ENCODE results near the gene KLHL12.
A peak's percentile ranks its signal among the peaks of the same experiment; 100 is the strongest.
"Not testable (repeated sequence)": the region's sequence is repeated elsewhere in the genome, so short reads cannot be mapped to it uniquely, and the experiment has no call there.

The KLHL12 gene

GRCh38 chr1:202945483-202945882, 18.4 kb upstream of the KLHL12 start:
- FAIRE-seq = no peak

GRCh38 chr1:202944438-202944921, 17.4 kb upstream of the KLHL12 start:
- FAIRE-seq = no peak

DNA sequence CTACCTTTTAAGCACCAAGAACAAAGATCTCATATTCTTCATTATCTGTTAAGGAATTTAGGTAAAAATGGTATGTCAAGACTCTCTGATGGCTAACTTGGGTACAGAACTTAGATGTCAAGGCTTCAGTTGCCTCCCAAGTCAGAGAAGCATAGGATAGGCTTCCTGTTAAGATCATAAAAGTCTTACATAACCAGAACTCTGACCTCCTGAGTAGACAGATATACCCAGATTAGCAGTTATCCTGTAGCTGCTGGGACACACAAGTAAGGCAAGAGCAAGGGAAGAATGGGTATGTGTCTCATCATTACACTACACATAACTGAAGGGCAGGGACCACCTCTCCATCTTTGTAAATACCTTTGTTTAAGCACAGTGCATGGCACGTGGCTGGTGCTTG, 15.4 kb upstream of the KLHL12 start:
- FAIRE-seq = no peak

GRCh38 chr1:202941372-202941771, 14.3 kb upstream of the KLHL12 start:
- FAIRE-seq = no peak

DNA sequence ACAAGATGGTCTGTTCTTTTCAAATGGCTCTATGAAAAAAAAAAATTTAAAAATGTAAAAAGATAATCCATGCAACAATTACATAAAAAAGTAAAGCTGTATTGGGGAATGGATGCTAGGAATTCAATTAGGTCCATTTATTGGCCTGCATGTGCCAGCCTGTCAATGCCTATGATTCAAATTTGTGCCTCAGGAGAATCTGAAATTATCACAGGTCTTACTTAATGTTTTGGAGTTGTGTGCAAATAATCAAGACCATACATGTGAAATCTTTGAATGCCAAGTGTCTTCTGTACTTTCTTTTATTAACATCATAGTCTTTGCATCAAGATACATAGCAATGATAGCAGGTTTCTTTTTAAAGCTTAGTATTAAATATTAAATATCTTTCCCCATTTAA, 13.5 kb upstream of the KLHL12 start:
- FAIRE-seq = no peak

DNA sequence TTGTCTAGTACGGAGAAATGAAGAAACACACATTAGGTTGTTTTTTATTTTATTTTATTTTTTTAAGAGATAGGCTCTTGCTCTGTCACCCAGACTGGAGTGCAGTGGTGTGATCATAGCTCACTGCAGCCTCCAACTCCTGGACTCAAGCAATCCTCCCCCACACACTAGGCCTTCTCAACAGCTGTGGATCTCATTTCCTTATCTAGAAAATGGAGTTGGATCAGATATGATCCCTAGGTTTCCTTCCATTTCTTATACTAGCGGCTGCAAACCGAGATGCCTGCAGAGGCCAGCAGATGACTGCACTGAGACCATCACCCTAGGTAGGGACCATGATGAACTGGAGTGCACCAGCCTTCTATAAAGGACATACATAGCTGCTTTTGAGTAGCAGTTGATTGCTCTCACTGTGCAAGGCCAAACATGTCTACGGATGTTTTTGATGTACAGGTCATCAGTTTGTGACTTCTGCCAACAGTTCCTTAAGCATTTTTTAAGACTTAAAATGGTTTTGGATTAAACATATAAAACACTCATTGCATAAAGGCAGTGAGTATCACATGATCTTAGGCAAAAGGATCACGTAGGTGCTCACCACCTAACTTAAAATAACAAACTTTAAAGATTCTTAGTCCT, 11.4 kb upstream of the KLHL12 start:
- no peak for FAIRE-seq

DNA sequence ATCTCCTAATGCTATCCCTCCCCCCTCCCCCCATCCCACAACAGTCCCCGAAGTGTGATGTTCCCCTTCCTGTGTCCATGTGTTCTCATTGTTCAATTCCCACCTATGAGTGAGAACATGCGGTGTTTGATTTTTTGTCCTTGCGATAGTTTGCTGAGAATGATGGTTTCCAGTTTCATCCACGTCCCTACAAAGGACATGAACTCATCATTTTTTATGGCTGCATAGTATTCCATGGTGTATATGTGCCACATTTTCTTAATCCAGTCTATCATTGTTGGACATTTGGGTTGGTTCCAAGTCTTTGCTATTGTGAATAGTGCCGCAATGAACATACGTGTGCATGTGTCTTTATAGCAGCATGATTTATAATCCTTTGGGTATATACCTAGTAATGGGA, 9.4 kb upstream of the KLHL12 start:
- FAIRE-seq = not testable (repeated sequence)

- no peak for FAIRE-seq
These were observed 8.8 kb upstream of the KLHL12 start for GRCh38 chr1:202935844-202936243.

DNA sequence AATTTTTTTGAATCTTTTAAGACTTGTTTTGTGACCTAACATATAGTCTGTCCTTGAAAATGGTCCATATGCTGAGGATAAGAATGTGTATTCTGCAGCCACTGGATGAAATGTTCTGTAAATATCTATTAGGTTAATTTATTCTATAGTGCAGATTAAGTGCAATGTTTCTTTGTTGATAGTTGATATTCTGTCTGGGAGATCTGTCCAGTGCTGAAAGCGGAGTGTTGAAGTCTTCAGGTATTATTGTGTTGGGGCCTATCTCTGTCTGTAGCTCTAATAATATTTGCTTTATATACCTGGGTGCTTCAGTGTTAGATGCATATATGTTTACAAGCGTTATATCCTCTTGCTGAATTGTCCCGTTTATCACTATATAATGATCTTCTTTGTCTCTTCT, 7.7 kb upstream of the KLHL12 start:
- no peak for FAIRE-seq

DNA sequence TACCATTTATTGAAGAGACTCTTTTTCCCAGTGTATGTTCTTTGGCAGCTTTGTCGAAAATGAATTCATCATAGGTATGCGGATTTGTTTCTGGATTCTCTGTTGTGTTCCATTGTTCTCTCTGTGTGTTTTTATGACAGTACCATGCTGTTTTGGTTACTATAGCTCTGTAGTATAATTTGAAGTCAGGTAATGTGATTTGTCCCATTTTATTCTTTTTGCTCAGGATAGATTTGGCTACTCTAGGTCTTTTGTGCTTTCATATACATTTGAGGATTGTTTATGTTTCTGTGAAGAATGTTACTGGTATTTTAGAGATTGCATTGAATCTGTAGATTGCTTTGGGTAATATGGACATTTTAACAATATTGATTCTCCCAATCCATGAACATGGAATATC, 5.4 kb upstream of the KLHL12 start:
- FAIRE-seq = no peak

DNA sequence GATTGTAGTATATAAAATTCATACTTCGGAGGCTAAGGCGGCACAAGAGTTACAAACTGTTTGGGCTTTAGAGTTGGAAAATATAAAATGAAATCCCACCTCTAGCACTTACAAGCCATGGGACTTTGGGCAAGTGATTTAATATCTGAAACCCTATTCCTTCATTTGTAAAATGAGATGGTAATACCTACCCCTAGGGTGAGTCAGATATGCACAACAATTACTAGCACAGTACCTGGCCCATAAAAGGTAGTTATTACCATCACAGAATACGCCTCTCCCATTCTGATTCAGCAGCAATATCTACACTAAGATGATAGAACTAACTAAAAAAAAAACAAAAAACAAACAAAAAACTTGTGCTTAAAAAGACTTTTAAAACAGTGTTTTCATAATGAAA, 3.5 kb downstream of the KLHL12 start:
- no peak for FAIRE-seq

- FAIRE-seq = no peak
These were observed 7.4 kb downstream of the KLHL12 start for GRCh38 chr1:202919615-202920014.

DNA sequence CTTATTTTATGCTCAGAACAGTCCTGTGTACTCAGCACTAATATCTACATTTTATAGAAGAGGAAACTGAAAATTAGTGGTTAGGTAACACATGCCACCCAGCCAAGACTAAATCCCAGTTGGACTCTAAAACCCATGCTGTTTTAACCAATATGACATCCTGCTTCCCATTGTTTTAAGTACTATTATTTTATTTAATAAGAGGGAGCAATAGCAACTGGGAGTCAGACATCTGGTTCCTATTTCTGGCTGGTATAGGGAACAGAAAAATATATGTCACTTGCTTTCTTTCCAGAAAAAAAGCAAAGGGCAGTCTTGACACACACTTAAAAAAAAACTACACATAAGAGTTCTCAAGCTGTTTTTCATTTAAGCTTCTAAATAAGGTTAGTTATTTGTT, 11.9 kb downstream of the KLHL12 start:
- FAIRE-seq = no peak

DNA sequence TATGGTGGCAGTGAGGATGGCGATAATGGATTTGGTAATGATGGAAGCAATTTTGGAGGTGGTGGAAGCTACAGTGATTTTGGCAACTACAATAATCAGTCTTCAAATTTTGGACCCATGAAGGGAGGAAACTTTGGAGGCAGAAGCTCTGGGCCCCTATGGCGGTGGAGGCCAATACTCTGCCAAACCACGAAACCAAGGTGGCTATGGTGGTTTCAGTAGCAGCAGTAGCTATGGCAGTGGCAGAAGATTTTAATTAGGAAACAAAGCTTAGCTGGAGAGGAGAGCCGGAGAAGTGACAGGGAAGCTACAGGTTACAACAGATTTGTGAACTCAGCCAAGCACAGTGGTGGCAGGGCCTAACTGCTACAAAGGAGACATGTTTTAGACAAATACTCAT, 14.6 kb downstream of the KLHL12 start:
- FAIRE-seq = not testable (repeated sequence)

GRCh38 chr1:202909494-202909893, 17.5 kb downstream of the KLHL12 start:
- FAIRE-seq = no peak

DNA sequence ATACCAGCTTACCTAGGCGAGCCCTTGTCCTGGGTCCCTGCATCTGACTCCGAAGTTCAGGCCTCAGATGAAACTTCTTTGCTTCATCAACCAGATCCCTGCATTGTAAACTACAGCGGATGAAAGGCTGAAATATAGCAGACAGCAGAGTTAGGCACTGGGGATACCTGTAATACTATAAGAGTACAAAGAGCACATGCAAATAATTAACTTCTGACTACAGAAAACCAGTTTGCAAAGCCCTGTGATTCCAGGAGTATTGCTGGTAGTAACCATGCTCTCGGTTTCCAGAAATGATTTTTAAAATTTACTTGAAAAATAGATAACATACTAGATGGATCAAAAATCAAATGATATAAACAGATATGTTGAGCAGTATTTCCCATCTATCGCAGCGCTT, 18.0 kb downstream of the KLHL12 start:
- no peak for FAIRE-seq

DNA sequence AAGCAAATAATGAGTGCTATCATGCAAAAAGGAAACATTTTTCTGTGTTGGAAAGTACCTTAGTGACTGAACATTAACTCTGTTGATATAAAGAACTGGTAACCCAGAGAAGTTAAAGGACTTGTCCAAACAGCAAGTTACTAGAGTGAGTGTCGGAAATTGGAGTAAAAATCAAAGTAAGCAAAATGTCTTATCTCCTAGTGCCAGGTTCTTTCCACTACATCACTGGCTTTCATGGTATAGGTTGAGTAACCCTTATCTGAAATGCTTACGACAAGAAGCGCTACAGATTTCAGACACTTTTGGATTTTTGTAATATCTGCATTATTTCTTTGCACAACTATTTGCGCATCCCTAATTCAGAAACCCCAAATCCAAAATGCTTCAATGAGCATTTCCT, 21.7 kb downstream of the KLHL12 start:
- no peak for FAIRE-seq

GRCh38 chr1:202903808-202904207, 23.2 kb downstream of the KLHL12 start:
- FAIRE-seq = not testable (repeated sequence)

GRCh38 chr1:202901555-202901954, 25.5 kb downstream of the KLHL12 start:
- no peak for FAIRE-seq

DNA sequence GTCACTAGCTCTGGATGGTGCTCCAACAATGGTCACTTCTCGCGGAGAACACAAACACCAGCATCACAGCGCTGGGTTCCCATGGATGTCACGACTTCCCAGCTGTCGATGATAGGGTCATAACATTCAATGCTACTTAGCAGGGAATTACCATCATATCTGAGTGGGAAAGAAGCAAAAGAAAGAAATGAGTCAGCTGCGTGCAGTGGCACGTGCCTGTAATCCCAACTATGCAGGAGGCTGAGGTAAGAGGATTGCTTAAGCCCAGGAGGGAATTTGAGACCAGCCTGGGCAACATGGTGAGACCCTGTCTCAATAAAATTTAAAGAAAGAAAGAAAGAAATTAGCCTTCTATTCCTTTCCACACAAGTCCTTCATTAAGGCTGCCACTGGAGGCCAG, 34.5 kb downstream of the KLHL12 start:
- FAIRE-seq = no peak

DNA sequence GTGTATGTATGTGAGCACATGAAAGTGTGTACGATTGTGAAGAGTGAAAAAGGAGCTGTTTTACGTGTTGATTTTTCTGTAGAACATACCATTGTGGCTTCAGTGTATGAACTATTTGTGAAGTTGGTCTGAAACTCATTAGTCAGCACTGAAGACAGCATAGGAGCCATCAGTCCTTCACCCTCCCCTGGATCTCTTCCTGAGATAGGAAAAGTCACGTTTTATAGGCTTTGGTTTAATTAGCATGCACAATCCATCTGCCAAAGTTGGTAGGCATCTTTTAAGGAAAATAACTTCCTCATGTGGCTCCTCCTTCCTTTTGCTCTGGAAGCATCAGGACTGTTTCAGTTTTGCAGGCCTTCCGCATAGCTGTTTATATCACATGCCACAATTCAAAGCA, 36.6 kb downstream of the KLHL12 start:
- FAIRE-seq = no peak

DNA sequence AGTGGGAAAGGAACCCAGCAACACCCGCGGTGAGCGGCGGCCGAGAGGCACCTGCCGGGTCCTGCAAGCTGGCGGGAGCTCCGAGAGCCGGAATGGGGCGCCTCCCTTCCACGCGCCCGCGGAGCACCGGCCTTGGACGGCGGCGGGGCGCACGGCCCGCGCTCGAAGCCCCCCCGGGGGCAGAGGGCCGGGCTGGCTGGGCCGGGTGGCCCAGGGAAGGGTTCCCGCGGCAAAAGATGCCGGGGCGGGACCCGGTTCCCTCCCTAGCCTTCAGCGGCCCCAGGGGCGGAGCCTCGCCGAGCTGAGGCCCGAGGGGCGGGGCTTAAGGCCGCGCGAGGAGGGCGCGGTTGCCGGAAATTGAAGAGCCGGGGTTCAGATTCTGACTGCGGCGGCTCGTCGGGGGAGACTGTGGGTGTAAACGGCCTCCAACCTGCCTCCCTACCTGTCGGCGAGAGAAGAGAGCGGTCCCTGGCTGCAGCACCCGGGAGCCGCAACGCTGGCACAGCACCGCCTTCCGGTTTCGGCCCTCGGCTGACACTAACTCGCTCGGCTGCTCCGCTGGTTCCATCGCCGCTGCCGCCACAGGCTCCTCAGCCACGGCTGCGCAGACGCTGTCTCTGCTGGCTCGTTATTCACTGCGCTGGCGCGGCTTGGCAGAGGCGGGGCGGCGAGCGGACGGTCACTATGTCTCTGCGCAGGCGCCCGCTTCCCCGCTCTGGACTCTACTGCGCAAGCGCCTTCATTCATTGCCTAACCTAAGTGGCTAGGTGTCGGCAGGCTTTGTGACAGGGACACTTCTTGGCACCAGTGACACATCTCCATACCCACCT, 38.3 kb downstream of the KLHL12 start, which contains the start of gene RABIF:
Gene RABIF, minus strand, starts transcription at position 619 of the 830 bp plus-strand sequence. Its CDS starts 51 bp downstream, at position 568.
- peak; percentile 35 for FAIRE-seq

DNA sequence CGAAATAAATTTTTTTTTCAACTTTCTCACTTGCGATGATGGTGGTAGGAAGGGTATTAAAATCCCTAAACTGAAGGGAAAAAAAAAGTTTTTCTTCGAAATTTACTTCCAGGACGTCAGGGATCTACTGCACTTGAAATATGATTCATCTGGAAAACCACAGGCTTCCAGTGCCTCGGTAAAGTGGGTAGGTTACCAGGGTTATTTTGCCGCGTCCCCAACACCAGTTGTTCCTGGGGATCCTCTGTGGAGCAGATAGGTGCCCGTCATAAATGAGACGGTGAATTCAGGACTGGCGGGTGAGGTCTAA, 38.9 kb downstream of the KLHL12 start:
- no peak for FAIRE-seq

GRCh38 chr1:202880961-202881460, 46.0 kb downstream of the KLHL12 start:
- FAIRE-seq = no peak
